SK-N-MC (cell line): ENCODE data around the gene KCNT2.

Experiments
- DNase-seq: peaks from one replicate; pipeline ENCODE4 v3.0.0-alpha.2; 2011; ENCODE audit warnings: low read depth, low spot score
- H3K27ac ChIP-seq: fragments of 200-600 bp; sonication (generic); 2 replicates; pipeline ENCODE4 v1.5.1; 2016; ENCODE audit warnings: mixed run types
- H3K36me3 ChIP-seq: fragments of 200-600 bp; sonication (generic); 2 replicates; pipeline ENCODE4 v1.6.1; 2017; ENCODE audit warnings: antibody characterized with exemption, low read length, mixed read lengths; ENCODE audit not compliant: insufficient read depth
- H3K4me3 ChIP-seq: fragments of 200-600 bp; sonication (generic); 2 replicates; pipeline ENCODE4 v1.5.1; 2016
- H3K9ac ChIP-seq: fragments of 200-600 bp; sonication (generic); 2 replicates; pipeline ENCODE4 v1.8.0; 2017; ENCODE audit warnings: mixed run types, mixed read lengths; ENCODE audit not compliant: insufficient read length
- H3K9me3 ChIP-seq: fragments of 200-600 bp; sonication (generic); 2 replicates; pipeline ENCODE4 v1.6.1; 2017; ENCODE audit warnings: low read depth, mild to moderate bottlenecking, antibody characterized with exemption, low read length, moderate library complexity, mixed read lengths
- EZH2 ChIP-seq: fragments of 200-600 bp; sonication (generic); IDR thresholded peaks from one replicate; pipeline ENCODE4 v1.6.1; 2017; ENCODE audit warnings: antibody characterized with exemption
- FOXP2 ChIP-seq: optimal IDR thresholded peaks from 2 replicates; pipeline ENCODE3; 2011; ENCODE audit warnings: mild to moderate bottlenecking, moderate library complexity; ENCODE audit not compliant: insufficient read depth; ENCODE audit errors: extremely low read length, control extremely low read depth
- POLR2AphosphoS5 ChIP-seq: IDR thresholded peaks from 2 replicates; pipeline ENCODE4 v1.6.1; 2012; ENCODE audit warnings: mild to moderate bottlenecking, low read depth, low read length, borderline replicate concordance

The KCNT2 gene

GRCh38 chr1:196355206-196355786 lies 252.9 kb downstream of the KCNT2 start:
- TF ChIP-seq FOXP2 (no peak), POLR2AphosphoS5 (no peak), EZH2 (no peak)
- Histone ChIP-seq H3K9me3 (no peaks in the 10 kb centered on the region), H3K9ac (no peak overlapping the region), H3K27ac (no peak overlapping the region), H3K4me3 (no peak overlapping the region), H3K36me3 (no peaks in the 10 kb centered on the region)
- DNase-seq, result no peak

GRCh38 chr1:196344453-196344852 lies 263.8 kb downstream of the KCNT2 start:
- H3K36me3 ChIP-seq, result no peaks in the 10 kb centered on the region
- TF ChIP-seq EZH2, result no peak
- TF ChIP-seq POLR2AphosphoS5, result no peak
- TF ChIP-seq FOXP2, result no peak
- no peaks in the 10 kb centered on the region for H3K9me3 ChIP-seq
- no peak overlapping the region for H3K27ac ChIP-seq
- H3K4me3 ChIP-seq, result no peak overlapping the region
- no peak for DNase-seq
- H3K9ac ChIP-seq, result no peak overlapping the region

GRCh38 chr1:196324345-196324744 lies 283.9 kb downstream of the KCNT2 start:
- H3K9me3 ChIP-seq, result no peaks in the 10 kb centered on the region
- no peak for TF ChIP-seq FOXP2
- DNase-seq, result no peak
- no peak overlapping the region for H3K27ac ChIP-seq
- H3K36me3 ChIP-seq, result no peaks in the 10 kb centered on the region
- no peak overlapping the region for H3K4me3 ChIP-seq
- no peak overlapping the region for H3K9ac ChIP-seq

- TF ChIP-seq POLR2AphosphoS5, result no peak
- no peak for TF ChIP-seq EZH2
- TF ChIP-seq FOXP2, result no peak
- Histone ChIP-seq H3K27ac (no peak overlapping the region), H3K36me3 (no peaks in the 10 kb centered on the region), H3K9me3 (no peaks in the 10 kb centered on the region), H3K4me3 (no peak overlapping the region), H3K9ac (no peak overlapping the region)
- DNase-seq, result no peak
These were observed 284.4 kb downstream of the KCNT2 start for GRCh38 chr1:196323869-196324268.

- Histone ChIP-seq H3K4me3 (no peak overlapping the region), H3K9ac (no peak overlapping the region), H3K27ac (no peak overlapping the region), H3K36me3 (no peaks in the 10 kb centered on the region), H3K9me3 (no peaks in the 10 kb centered on the region)
- no peak for TF ChIP-seq EZH2
- TF ChIP-seq FOXP2, result no peak
- TF ChIP-seq POLR2AphosphoS5, result no peak
- DNase-seq, result no peak
These were observed 288.9 kb downstream of the KCNT2 start for GRCh38 chr1:196319301-196319700.

GRCh38 chr1:196317535-196318522 lies 290.4 kb downstream of the KCNT2 start:
- DNase-seq, result peak; percentile 39
- no peak overlapping the region for H3K27ac ChIP-seq
- no peak for TF ChIP-seq FOXP2
- no peak for TF ChIP-seq POLR2AphosphoS5
- no peak for TF ChIP-seq EZH2
- no peak overlapping the region for H3K4me3 ChIP-seq
- no peaks in the 10 kb centered on the region for H3K9me3 ChIP-seq
- no peaks in the 10 kb centered on the region for H3K36me3 ChIP-seq
- no peak overlapping the region for H3K9ac ChIP-seq

GRCh38 chr1:196312739-196313138 lies 295.5 kb downstream of the KCNT2 start:
- Histone ChIP-seq H3K9ac (no peak overlapping the region), H3K4me3 (no peak overlapping the region), H3K27ac (no peak overlapping the region), H3K9me3 (peaks cover 6% of the 10 kb centered on the region), H3K36me3 (no peaks in the 10 kb centered on the region)
- TF ChIP-seq POLR2AphosphoS5, result no peak
- TF ChIP-seq FOXP2, result no peak
- TF ChIP-seq EZH2, result no peak
- DNase-seq, result no peak

GRCh38 chr1:196309386-196309785 lies 298.9 kb downstream of the KCNT2 start:
- H3K9me3 ChIP-seq, result peaks cover 8% of the 10 kb centered on the region
- H3K36me3 ChIP-seq, result no peaks in the 10 kb centered on the region
- no peak for TF ChIP-seq EZH2
- TF ChIP-seq FOXP2, result no peak
- TF ChIP-seq POLR2AphosphoS5, result no peak
- H3K27ac ChIP-seq, result no peak overlapping the region
- DNase-seq, result peak; percentile 61
- no peak overlapping the region for H3K4me3 ChIP-seq
- no peak overlapping the region for H3K9ac ChIP-seq
